Stimulated activated CD8-positive, alpha-beta memory T cell treated with anti-CD3 and anti-CD28 coated beads, Interleukin-15, amount 100 ng/mL, for 48 hours (primary cell): ENCODE measurements around the gene IFNL3.
"Not testable (repeated sequence)": the region's sequence is repeated elsewhere in the genome, so short reads cannot be mapped to it uniquely, and the experiment has no call there.

Experiments
- DNase-seq, 2 donors: peaks; one replicate each; pipeline ENCODE4 v3.0.0-alpha.2; 2020; ENCODE audit warnings: low read depth in 2 of 2

IFNL3 gene

DNA sequence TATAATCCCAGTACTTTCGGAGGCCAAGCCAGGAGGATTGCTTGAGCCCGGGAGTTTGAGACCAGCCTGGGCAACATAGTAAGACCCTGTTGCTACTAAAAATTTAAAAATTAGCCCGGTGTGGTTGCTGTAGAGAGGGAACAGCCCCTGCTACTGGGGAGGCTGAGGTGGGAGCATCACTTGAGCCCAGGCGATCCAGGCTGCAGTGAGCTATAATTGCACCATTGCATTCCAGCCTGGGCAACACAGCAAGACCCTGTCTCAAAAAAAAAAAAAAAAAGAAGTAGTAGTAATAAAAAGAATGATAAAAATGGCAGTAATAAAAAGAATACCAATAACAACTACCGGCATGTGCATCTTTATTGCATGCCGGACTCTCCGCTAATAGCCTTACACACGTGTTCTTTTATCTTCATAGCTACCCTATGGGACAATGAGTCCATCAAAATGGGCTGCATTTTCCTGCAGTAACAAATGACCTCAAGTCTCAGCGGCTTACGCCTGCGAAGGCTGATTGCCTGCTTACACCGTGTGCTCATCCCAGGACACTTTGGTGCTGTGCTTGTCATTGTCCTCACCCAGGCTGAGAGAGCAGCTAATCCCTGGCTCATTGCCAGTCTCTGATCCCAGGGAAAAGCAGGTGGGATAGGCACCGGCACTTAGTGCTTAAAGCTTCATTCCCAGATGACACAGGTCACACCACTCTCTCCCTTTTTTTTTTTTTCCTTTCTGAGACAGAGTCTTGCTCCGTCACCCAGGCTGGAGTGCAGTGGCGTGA lies 26.4 kb downstream of the IFNL3 start:
- no peak for DNase-seq

DNA sequence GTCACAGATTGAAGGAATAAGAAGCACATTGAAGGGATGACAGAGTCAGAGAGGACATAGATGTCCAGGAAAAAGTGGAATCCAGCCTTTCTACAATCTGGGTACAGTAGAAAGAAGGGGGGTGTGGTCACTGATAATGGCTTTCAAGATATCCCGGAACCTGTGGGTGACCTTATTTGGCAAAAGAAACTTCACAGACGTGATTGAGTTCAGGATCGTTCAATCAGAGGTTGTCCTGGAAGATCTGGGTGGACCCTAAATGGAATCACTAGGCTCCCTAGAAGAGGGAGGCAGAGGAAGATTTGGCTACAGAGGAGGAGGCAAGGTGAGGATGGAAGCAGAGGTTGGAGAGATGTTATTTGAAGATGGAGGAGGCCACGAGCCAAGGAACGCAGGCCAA lies 27.7 kb downstream of the IFNL3 start:
- DNase-seq = no peak

- DNase-seq = not testable (repeated sequence)
Observed at GRCh38 chr19:39215323-39215722, 29.5 kb downstream of the IFNL3 start.

- peak; percentile 27 to 43 for DNase-seq
Observed at GRCh38 chr19:39212375-39212742, 32.4 kb downstream of the IFNL3 start.

DNA sequence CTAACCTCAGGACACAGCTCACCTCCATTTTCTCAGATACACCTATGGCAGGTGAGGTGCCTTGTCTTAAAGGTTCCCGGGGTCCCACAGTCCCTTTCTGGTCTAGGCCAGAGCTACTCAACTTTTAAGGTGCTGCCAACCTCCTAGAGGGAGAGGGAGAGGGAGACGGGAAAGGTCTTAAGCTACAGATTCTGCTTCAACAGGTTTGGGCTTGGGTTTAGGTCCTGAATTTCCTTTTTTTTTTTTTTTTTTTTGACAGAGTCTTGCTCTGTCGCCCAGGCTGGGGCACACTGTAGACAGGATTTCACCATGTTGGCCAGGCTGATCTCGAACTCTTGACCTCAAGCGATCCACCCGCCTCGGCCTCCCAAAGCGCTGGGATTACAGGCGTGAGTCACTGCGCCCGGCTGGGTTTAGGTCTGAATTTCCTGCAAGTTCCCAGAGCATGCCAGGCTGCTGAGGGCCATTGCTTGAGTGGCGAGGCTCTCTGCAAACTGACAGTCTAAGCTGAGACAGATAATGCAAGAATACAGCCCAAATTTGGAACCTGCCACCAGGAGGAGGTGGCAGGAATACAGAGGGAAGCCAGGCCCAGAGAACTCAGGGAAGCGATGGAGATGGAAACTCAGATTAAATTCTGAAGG lies 33.0 kb downstream of the IFNL3 start:
- DNase-seq = no peak

DNA sequence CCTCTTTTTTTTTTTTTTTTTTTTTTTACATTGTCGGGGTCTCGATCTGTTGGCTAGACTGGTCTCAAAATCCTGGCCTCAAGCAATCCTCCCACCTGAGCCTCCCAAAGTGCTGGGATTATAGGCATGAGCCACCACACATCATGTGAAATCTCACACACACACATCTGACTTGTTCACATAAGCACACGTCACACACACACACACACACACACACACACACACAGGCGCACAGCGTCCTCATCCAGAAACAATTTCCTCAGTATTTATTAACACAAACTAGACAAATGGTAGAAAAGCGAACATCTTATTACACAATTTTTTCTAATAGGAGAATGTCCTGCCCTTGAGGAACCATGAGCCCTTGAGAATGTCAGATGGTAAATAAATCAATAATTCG lies 35.6 kb downstream of the IFNL3 start:
- DNase-seq = no peak

GRCh38 chr19:39208175-39208795 lies 36.5 kb downstream of the IFNL3 start:
- DNase-seq = no peak

DNA sequence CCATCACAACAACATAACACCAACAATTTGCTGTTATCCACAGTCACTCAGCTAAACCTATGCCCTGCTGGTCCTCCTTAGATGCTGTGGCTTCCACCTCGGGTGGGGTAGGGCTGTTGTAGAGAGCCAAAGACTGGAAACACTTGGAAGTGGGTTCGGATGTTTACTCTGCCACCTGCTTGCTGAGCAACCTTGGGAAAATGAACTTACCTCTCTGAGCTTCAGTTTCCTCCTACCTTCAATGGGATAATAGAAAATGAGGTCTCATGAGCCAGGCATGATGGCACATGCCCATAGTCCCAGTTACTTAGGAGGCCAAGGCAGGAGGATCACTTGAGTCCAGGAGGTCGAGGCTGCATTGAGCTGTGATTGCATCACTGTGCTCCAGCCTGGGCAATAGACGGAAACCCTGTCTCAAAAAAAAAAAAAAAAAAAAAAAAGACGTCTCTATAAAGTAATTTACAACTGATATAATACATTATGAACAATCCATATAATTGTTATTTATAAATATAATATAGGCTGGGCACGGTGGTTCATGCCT lies 37.4 kb downstream of the IFNL3 start:
- DNase-seq = no peak

- DNase-seq = no peak
Observed at GRCh38 chr19:39206122-39206521, 38.7 kb downstream of the IFNL3 start.

DNA sequence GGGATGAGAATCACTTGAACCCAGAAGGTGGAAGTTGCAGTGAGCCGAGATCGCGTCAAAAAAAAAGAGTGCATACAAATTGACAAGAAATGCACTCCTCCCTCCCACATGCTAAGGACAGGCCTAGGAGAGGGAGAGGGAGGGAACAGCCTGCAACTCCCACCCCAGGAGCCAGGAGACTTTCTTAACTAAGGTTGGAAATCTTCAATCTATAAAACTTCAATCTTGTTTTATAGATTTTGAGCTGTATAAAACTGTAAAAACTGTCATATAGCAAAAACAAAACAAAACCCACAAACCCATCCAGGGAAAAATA lies 39.4 kb downstream of the IFNL3 start:
- no peak for DNase-seq

- no peak for DNase-seq
Observed at GRCh38 chr19:39203372-39204341, 41.1 kb downstream of the IFNL3 start, which contains the start of gene SYCN. Gene SYCN (minus strand): TSS chr19:39204263. CDS start chr19:39204254, 9 bp downstream.

- DNase-seq = no peak
Observed at GRCh38 chr19:39202998-39203355, 41.8 kb downstream of the IFNL3 start.

- no peak for DNase-seq
Observed at GRCh38 chr19:39200803-39201115, 44.0 kb downstream of the IFNL3 start.

GRCh38 chr19:39200066-39200802 lies 44.6 kb downstream of the IFNL3 start:
- DNase-seq = no peak

DNA sequence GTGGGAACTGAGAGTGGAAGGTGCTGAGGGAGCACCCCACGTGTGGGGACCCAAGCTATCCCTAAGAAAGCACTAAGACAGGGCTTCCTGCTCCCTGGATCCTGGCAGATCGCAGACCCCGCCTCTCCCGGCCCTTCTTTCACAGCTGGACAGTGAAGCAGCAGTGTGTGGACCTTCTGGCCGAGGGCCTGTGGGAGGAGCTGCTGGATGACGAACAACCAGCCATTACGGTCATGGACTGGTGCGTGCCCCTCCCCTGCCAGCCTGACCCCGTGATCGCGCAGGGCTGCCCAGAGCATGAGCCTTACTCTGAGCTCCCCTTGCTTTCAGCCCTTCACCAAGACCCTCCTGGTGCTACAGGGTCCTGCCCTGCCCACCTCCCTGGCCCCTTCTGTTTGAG lies 45.8 kb downstream of the IFNL3 start:
- no peak for DNase-seq

DNA sequence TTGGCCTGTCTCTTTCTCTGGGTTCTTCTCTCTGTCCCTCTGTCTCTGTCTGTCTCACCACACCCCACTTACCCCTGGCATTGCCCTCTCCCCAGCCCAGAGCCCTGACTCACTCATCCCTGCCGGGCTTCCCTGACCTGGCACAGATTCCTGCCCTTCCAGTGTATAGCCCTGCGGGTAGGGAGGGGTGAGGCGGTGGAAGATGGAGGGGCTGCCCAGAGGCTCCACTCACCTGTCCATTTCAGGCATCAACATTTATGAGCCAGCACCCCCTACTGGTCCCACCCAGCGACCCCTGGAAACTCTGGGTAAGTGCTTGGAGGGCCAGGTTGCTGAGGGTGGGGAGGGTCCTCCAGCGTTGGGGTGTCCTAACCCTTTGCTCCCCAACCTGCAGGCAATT lies 47.0 kb downstream of the IFNL3 start:
- DNase-seq = no peak

DNA sequence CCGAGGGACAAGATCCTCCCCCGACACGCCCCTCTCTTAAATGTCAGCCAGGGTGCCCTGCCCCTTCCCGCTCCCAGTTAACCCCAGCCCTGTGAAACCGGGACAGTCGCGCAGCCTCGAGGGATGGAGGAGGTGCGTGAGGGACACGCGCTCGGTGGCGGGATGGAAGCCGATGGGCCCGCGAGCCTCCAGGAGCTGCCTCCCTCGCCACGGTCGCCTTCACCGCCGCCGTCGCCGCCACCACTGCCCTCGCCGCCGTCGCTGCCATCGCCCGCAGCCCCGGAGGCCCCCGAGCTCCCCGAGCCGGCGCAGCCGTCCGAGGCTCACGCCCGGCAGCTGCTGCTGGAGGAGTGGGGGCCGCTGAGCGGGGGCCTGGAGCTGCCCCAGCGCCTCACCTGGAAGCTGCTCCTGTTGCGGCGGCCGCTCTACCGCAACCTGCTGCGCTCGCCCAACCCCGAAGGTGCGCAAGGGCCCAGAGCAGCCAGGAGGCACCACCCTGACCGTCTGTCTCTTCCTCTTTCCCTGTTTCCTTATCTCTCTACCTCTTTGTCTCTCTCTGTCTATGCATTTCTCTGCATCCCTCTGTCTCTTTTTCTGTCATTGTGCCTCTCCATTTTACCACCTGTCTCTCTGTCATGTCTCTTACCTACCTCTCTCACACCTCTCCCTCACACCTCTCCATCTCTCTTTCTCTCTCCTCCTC lies 47.8 kb downstream of the IFNL3 start, which contains the start of gene NCCRP1:
Gene NCCRP1, plus strand, starts transcription at position 105 of the 703 bp plus-strand sequence. Its CDS starts 19 bp downstream, at position 124.
- DNase-seq = no peak

DNA sequence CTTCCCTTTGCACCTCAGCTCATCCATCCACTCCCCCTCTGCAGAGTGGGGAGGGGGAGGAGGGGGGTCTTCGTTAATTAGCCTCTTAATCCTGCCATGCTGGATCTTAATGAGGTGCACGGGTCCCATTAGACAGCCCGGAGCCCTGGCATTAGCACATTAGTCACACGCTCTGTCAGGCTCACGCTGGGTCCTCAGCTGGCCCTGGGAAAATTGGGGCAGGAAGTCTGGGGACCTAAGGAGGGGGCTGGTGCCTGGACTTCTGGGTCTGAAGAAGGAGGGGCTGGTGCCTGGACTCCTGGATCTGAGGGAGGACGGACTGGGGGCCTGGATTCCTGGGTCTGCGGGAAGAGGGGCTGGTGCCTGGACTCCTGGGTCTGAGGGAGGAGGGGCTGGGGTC lies 48.5 kb downstream of the IFNL3 start:
- DNase-seq = no peak

- no peak for DNase-seq
Observed at GRCh38 chr19:39195755-39196154, 49.1 kb downstream of the IFNL3 start.

GRCh38 chr19:39194832-39195542 lies 49.8 kb downstream of the IFNL3 start:
- DNase-seq = no peak
